A549 (cell line): ENCODE measurements around the gene LY6G6C. TPM values are rescaled to one million over a fixed set of nuclear protein-coding genes. Genes with fewer than 3 reads are reported as not detected.

Experiments used
- ATAC-seq, 2 experiments: fragments of 200-7000 bp in 1 of 2; fragments of >200 bp in 1 of 2; cut with Nextera tagmentation in 1 of 2; cut with Tn5 transposase in 1 of 2; 3 replicates each; pipeline versions ENCODE4 v1.8.0 to v1.9.1; 2018 to 2020; ENCODE audit warnings: mild to moderate bottlenecking in 1 of 2, moderate library complexity in 1 of 2
- CTCF ChIA-PET: fragments of 300-600 bp; sonication (Branson Sonifier 250); formaldehyde crosslinking; extraction: SDS; loops from one replicate; lab custom pipeline; 2021; ENCODE audit warnings: antibody characterized with exemption, inconsistent platforms; lab: Yijun Ruan, JAX
- POLR2A ChIA-PET: fragments of 350-600 bp; formaldehyde crosslinking; extraction: SDS; loops from one replicate; lab custom pipeline; 2021; ENCODE audit warnings: antibody characterized with exemption, inconsistent platforms; lab: Yijun Ruan, JAX
- DNase-seq, 2 experiments: peaks; one replicate each; pipeline versions ENCODE4 v3.0.0 to v3.0.0-alpha.2; 2011 to 2016; ENCODE audit warnings: low read depth in 1 of 2, low spot score in 1 of 2
- FAIRE-seq: peaks from 2 replicates; lab custom pipeline; 2011; peaks lifted over from hg19 to GRCh38; lab: Jason Lieb, UNC
- H3K27ac ChIP-seq, 2 experiments: fragments of >200 bp; sonication (Bioruptor Twin); formaldehyde crosslinking; 3 replicates each; pipeline ENCODE4 v1.5.1; 2016 to 2017
- H3K4me1 ChIP-seq: fragments of >200 bp; sonication (Bioruptor Twin); formaldehyde crosslinking; 3 replicates; pipeline ENCODE4 v1.6.1; 2016
- H3K4me2 ChIP-seq: fragments of >200 bp; sonication (Bioruptor Twin); formaldehyde crosslinking; 3 replicates; pipeline ENCODE4 v1.6.1; 2016
- H3K4me3 ChIP-seq: fragments of >200 bp; sonication (Bioruptor Twin); formaldehyde crosslinking; 3 replicates; pipeline ENCODE4 v1.5.1; 2016
- H3K9me3 ChIP-seq: fragments of >200 bp; sonication (Bioruptor Twin); formaldehyde crosslinking; 3 replicates; pipeline ENCODE4 v1.6.1; 2016
- CBX2 ChIP-seq: fragments of 200-600 bp; sonication (generic); IDR thresholded peaks from 2 replicates; pipeline ENCODE4 v1.6.1; 2016; ENCODE audit warnings: low read depth, mild to moderate bottlenecking, borderline replicate concordance
- CEBPB ChIP-seq, 2 experiments: fragments of >200 bp in 1 of 2; sonication (Bioruptor Twin) in 1 of 2; formaldehyde crosslinking in 1 of 2; IDR thresholded peaks; 2 replicates each; pipeline ENCODE4 v1.6.1; 2012 to 2016
- EHF ChIP-seq: fragments of 250-450 bp; sonication (Bioruptor Pico); IDR thresholded peaks from 2 replicates; pipeline ENCODE4 v1.5.0; 2020; ENCODE audit warnings: mild to moderate bottlenecking
- EP300 ChIP-seq, 2 experiments: fragments of >200 bp; sonication (Bioruptor Twin); formaldehyde crosslinking; IDR thresholded peaks; 2 replicates in 1 of 2; 3 replicates in 1 of 2; pipeline ENCODE4 v1.6.1; 2016 to 2017
- ESRRA ChIP-seq: fragments of 150-350 bp; IDR thresholded peaks from 2 replicates; pipeline ENCODE4 v1.6.1; 2014; ENCODE audit warnings: mild to moderate bottlenecking, low read length, borderline replicate concordance
- HDAC2 ChIP-seq: fragments of 200-600 bp; sonication (generic); IDR thresholded peaks from 2 replicates; pipeline ENCODE4 v1.6.1; 2016
- MAZ ChIP-seq: fragments of 150-350 bp; IDR thresholded peaks from 2 replicates; pipeline ENCODE4 v1.6.1; 2014; ENCODE audit warnings: antibody characterized with exemption, low read depth, low read length, borderline replicate concordance
- PHF8 ChIP-seq: fragments of 200-600 bp; sonication (generic); IDR thresholded peaks from 2 replicates; pipeline ENCODE4 v1.6.1; 2016; ENCODE audit warnings: low read depth, mild to moderate bottlenecking, antibody characterized with exemption, moderate library complexity, borderline replicate concordance
- POLR2A ChIP-seq: IDR thresholded peaks from 2 replicates; pipeline ENCODE4 v1.6.1; 2012; ENCODE audit warnings: mild to moderate bottlenecking, low read length
- POLR2AphosphoS2 ChIP-seq: conservative IDR thresholded peaks from 2 replicates; pipeline ENCODE4 v1.6.1; 2012; ENCODE audit warnings: low read length, improper control_type of control experiment, inconsistent platforms
- RAD21 ChIP-seq, 2 experiments: fragments of >200 bp in 1 of 2; sonication (Bioruptor Twin) in 1 of 2; formaldehyde crosslinking in 1 of 2; IDR thresholded peaks in 1 of 2; conservative IDR thresholded peaks in 1 of 2; 2 replicates in 1 of 2; 3 replicates in 1 of 2; pipeline ENCODE4 v1.6.1; 2012 to 2018; ENCODE audit warnings: inconsistent platforms in 1 of 2
- RARB ChIP-seq: fragments of 250-450 bp; sonication (Bioruptor Pico); IDR thresholded peaks from 2 replicates; pipeline ENCODE4 v1.8.0; 2021; ENCODE audit warnings: mild to moderate bottlenecking, moderate library complexity
- RCOR1 ChIP-seq: fragments of 150-350 bp; IDR thresholded peaks from 2 replicates; pipeline ENCODE4 v1.6.1; 2014; ENCODE audit warnings: antibody characterized with exemption, low read length, low read depth
- SREBF2 ChIP-seq: fragments of 450-650 bp; IDR thresholded peaks from 2 replicates; pipeline ENCODE4 v1.6.1; 2014; ENCODE audit warnings: mild to moderate bottlenecking, moderate library complexity
- ZC3H11A ChIP-seq: fragments of 450-650 bp; IDR thresholded peaks from 2 replicates; pipeline ENCODE4 v1.6.1; 2014; ENCODE audit warnings: antibody characterized with exemption, mild to moderate bottlenecking
- ZFP36 ChIP-seq: fragments of 450-650 bp; IDR thresholded peaks from 2 replicates; pipeline ENCODE4 v1.6.1; 2014; ENCODE audit warnings: borderline replicate concordance; ENCODE audit not compliant: partially characterized antibody
- ZNF302 ChIP-seq: fragments of 250-450 bp; sonication (Bioruptor Pico); IDR thresholded peaks from 2 replicates; pipeline ENCODE4 v1.9.0; 2021; ENCODE audit warnings: inconsistent platforms, mild to moderate bottlenecking, moderate library complexity
- WGBS: methylation state at CpG from one replicate; pipeline ENCODE4 v1.1.6; 2017; ENCODE audit errors: missing lambda C conversion rate; 5-methylcytosine and 5-hydroxymethylcytosine counted together
- polyA plus RNA-seq, 4 experiments: library from polyadenylated mRNA; depleted of rRNA in 3 of 4; stranded (reverse); fragments of >200 nt; fragmentation: RNase III in 1 of 4; extraction: RNeasy Plus Mini Kit Qiagen cat#74134 plus additional on column Dnase treatment in 1 of 4; gene quantifications; 2 replicates in 3 of 4; 3 replicates in 1 of 4; pipeline ENCODE4 v1.2.3, GENCODE V29; 2011 to 2017
- TF ChIP-seq, protein P1 (sequence below): fragments of >200 bp; sonication (Bioruptor Twin); formaldehyde crosslinking; IDR thresholded peaks from 3 replicates; pipeline ENCODE4 v1.6.1; 2016
- TF ChIP-seq, protein P2 (sequence below): fragments of 250-450 bp; sonication (Bioruptor Pico); IDR thresholded peaks from 2 replicates; pipeline ENCODE4 v1.5.0; 2020; ENCODE audit warnings: low read depth, mild to moderate bottlenecking, moderate library complexity
- TF ChIP-seq, protein P3 (sequence below): fragments of 200-600 bp; sonication (generic); IDR thresholded peaks from 2 replicates; pipeline ENCODE4 v1.6.1; 2016; ENCODE audit warnings: antibody characterized with exemption, mild to moderate bottlenecking, moderate library complexity
- TF ChIP-seq, protein P4 (sequence below): fragments of 250-450 bp; sonication (Bioruptor Pico); IDR thresholded peaks from 2 replicates; pipeline ENCODE4 v1.5.0; 2021; ENCODE audit warnings: mild to moderate bottlenecking, moderate library complexity, borderline replicate concordance

The LY6G6C gene
- polyA plus RNA-seq, 2 of the 4 experiments (the other 2 are of a cell fraction), result 0.08 to 0.21 TPM

DNA sequence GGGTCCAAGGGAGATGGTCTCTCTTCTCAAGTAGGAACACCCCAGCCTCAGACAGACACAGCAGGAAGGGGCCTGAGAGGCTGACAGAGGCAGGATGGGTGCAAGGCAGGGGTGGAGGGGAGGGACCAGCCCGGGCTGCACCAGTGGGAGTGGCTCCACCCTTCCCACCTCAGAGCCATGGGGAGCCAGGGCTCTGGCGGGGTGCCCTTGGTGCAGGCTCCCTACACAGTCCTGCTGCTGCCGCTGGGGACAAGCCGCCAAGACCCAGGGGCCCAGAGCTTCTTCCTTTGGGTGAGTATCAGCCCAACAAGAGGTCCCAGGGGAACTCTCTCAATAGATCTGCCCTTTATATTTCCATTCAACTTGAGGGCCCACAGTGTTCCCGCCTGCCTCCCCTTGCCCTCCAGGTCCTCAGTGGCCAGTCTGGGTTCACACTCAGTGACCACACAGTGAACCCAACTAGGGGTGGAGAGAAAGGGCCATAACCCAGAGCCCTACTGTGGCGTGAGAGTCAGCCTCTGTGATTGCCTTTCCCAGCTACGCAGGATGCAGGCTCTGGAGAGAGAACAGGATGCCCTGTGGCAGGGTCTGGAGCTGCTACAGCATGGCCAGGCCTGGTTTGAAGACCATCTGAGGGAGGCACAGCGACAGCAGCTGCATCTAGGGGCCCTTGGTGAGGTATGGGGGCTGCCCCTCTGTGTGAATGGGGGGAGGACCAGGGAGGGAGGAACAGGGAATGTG is 41.5 kb upstream of the LY6G6C start:
- H3K4me1 ChIP-seq, result no peaks in the 10 kb centered on the region
- ChIA-PET CTCF (no interaction called here), POLR2A (no interaction called here)
- H3K27ac ChIP-seq, result no peak overlapping the region
- H3K4me3 ChIP-seq, result no peak overlapping the region
- WGBS, result 71% methylated on average over 3 of the region's 8 CpGs
- H3K9me3 ChIP-seq, result no peaks in the 10 kb centered on the region
- no peak for DNase-seq
- no peak; a peak in 1 of 6 replicates for ATAC-seq
- no peak for TF ChIP-seq ZNF302
- no peak for TF ChIP-seq PHF8
- TF ChIP-seq, protein P1, sequence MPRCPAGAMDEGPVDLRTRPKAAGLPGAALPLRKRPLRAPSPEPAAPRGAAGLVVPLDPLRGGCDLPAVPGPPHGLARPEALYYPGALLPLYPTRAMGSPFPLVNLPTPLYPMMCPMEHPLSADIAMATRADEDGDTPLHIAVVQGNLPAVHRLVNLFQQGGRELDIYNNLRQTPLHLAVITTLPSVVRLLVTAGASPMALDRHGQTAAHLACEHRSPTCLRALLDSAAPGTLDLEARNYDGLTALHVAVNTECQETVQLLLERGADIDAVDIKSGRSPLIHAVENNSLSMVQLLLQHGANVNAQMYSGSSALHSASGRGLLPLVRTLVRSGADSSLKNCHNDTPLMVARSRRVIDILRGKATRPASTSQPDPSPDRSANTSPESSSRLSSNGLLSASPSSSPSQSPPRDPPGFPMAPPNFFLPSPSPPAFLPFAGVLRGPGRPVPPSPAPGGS, result no peak
- TF ChIP-seq, protein P2, sequence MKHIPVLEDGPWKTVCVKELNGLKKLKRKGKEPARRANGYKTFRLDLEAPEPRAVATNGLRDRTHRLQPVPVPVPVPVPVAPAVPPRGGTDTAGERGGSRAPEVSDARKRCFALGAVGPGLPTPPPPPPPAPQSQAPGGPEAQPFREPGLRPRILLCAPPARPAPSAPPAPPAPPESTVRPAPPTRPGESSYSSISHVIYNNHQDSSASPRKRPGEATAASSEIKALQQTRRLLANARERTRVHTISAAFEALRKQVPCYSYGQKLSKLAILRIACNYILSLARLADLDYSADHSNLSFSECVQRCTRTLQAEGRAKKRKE (CRISPR knock-in tag), result no peak
- no peak for FAIRE-seq
- no peak overlapping the region for H3K4me2 ChIP-seq

DNA sequence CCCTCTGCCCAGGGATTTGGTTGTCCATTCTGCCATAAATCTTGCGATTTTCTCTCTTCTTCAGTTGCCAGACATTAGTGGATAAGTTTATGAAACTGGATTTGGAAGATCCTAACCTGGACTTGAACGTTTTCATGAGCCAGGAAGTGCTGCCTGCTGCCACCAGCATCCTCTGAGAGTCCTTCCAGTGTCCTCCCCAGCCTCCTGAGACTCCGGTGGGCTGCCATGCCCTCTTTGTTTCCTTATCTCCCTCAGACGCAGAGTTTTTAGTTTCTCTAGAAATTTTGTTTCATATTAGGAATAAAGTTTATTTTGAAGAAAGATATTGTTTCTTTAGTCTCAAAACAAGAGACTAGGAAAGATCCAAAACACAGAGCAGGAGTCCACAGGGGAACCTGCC is 40.8 kb upstream of the LY6G6C start, which contains the start of gene SAPCD1:
SAPCD1 (plus strand) TSS at position 301 of the 400 bp plus-strand sequence. CDS start 399 bp downstream, outside the sequence.
- no peak within 1 kb of the TSS for H3K4me2 ChIP-seq
- TF ChIP-seq EHF (CRISPR knock-in tag) (no peak), ZNF302 (no peak), HDAC2 (no peak), RCOR1 (no peak), MAZ (no peak), POLR2AphosphoS2 (no peak), CBX2 (no peak), EP300 (IDR thresholded peaks at IDR 0.05) (no peak), RAD21 (conservative IDR thresholded peaks at IDR 0.05 in 1 of 2, IDR thresholded peaks at IDR 0.05 in 1 of 2) (no peak), SREBF2 (no peak), ESRRA (no peak), CEBPB (IDR thresholded peaks at IDR 0.05) (no peak), POLR2A (no peak), RARB (CRISPR knock-in tag) (no peak), ZC3H11A (no peak), ZFP36 (no peak)
- TF ChIP-seq, protein P3, sequence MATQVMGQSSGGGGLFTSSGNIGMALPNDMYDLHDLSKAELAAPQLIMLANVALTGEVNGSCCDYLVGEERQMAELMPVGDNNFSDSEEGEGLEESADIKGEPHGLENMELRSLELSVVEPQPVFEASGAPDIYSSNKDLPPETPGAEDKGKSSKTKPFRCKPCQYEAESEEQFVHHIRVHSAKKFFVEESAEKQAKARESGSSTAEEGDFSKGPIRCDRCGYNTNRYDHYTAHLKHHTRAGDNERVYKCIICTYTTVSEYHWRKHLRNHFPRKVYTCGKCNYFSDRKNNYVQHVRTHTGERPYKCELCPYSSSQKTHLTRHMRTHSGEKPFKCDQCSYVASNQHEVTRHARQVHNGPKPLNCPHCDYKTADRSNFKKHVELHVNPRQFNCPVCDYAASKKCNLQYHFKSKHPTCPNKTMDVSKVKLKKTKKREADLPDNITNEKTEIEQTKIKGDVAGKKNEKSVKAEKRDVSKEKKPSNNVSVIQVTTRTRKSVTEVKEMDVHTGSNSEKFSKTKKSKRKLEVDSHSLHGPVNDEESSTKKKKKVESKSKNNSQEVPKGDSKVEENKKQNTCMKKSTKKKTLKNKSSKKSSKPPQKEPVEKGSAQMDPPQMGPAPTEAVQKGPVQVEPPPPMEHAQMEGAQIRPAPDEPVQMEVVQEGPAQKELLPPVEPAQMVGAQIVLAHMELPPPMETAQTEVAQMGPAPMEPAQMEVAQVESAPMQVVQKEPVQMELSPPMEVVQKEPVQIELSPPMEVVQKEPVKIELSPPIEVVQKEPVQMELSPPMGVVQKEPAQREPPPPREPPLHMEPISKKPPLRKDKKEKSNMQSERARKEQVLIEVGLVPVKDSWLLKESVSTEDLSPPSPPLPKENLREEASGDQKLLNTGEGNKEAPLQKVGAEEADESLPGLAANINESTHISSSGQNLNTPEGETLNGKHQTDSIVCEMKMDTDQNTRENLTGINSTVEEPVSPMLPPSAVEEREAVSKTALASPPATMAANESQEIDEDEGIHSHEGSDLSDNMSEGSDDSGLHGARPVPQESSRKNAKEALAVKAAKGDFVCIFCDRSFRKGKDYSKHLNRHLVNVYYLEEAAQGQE, result no peak
- TF ChIP-seq, protein P2 (CRISPR knock-in tag), result no peak
- TF ChIP-seq, protein P4, sequence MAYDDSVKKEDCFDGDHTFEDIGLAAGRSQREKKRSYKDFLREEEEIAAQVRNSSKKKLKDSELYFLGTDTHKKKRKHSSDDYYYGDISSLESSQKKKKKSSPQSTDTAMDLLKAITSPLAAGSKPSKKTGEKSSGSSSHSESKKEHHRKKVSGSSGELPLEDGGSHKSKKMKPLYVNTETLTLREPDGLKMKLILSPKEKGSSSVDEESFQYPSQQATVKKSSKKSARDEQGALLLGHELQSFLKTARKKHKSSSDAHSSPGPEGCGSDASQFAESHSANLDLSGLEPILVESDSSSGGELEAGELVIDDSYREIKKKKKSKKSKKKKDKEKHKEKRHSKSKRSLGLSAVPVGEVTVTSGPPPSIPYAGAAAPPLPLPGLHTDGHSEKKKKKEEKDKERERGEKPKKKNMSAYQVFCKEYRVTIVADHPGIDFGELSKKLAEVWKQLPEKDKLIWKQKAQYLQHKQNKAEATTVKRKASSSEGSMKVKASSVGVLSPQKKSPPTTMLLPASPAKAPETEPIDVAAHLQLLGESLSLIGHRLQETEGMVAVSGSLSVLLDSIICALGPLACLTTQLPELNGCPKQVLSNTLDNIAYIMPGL (CRISPR knock-in tag), result no peak
- POLR2A ChIA-PET, result no interaction called here
- no peaks in the 10 kb centered on the region for H3K4me1 ChIP-seq
- CTCF ChIA-PET, result no interaction called here
- no peak within 1 kb of the TSS for H3K4me3 ChIP-seq
- no peak for ATAC-seq
- no peak for FAIRE-seq
- DNase-seq, result no peak
- H3K27ac ChIP-seq, result no peak within 1 kb of the TSS
- 74% methylated on average over 4 of the region's 4 CpGs for WGBS
- no peaks in the 10 kb centered on the region for H3K9me3 ChIP-seq
